Skeletal muscle tissue (tissue), 4 donors: ENCODE results near the gene CDH4. TPM values are rescaled to one million over a fixed set of nuclear protein-coding genes. Genes with fewer than 3 reads are reported as not detected.

ENCODE experiments used
- H3K27ac ChIP-seq: one replicate; pipeline ENCODE4 v1.7.0; 2013; ENCODE audit warnings: mild to moderate bottlenecking, low read depth, low read length, inconsistent platforms
- H3K27me3 ChIP-seq, 3 donors: one replicate each; pipeline ENCODE4 v1.7.0; 2013; ENCODE audit warnings: low read length in 3 of 3; ENCODE audit not compliant: control insufficient read depth in 3 of 3, insufficient read depth in 3 of 3
- H3K36me3 ChIP-seq, 3 donors: one replicate each; pipeline ENCODE4 v1.7.0; 2013; ENCODE audit warnings: low read length in 3 of 3; ENCODE audit not compliant: control insufficient read depth in 3 of 3, insufficient read depth in 3 of 3
- H3K4me1 ChIP-seq, 3 donors: one replicate each; pipeline ENCODE4 v1.7.0; 2013; ENCODE audit warnings: low read length in 3 of 3, mild to moderate bottlenecking in 3 of 3; ENCODE audit not compliant: control insufficient read depth in 3 of 3, insufficient read depth in 3 of 3
- H3K4me3 ChIP-seq, 3 donors: one replicate each; pipeline ENCODE4 v1.7.0; 2013; ENCODE audit warnings: low read length in 3 of 3
- H3K9ac ChIP-seq, 3 donors: one replicate each; pipeline ENCODE4 v1.7.0; 2013; ENCODE audit warnings: low read length in 3 of 3, mild to moderate bottlenecking in 3 of 3, moderate library complexity in 2 of 3, low read depth in 1 of 3
- H3K9me3 ChIP-seq, 3 donors: one replicate each; pipeline ENCODE4 v1.7.0; 2013; ENCODE audit warnings: low read length in 3 of 3; ENCODE audit not compliant: control insufficient read depth in 3 of 3
- total RNA-seq: library from RNA; depleted of rRNA; stranded (reverse); fragments of >200 nt; gene quantifications from one replicate; pipeline ENCODE4 v1.2.3, GENCODE V29; 2014
- donor health status: Osteomylitis.

The CDH4 gene
- total RNA-seq, 1 donor from 2014 or later, result 0.52 TPM

DNA sequence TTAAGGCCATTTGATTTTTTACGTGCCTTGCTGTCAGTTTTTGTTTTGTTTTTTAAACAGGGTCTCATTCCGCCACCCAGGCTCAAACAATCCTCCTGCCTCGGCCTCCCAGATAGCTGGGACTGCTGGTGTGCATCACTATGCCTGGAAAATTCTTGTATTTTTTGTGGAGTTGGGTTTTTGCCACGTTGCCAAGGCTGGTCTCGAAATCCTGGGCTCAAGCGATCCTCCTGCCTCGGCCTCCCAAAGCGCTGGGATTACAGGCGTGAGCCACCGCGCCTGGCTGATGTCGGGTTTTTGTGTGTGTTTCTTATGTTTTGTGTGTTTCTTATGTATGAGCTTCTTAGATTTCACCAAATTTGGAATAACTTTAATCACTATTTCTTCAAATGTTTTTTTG, 708.8 kb downstream of the CDH4 start:
- H3K36me3 ChIP-seq, result no peaks in the 10 kb centered on the region
- H3K27me3 ChIP-seq, result peaks cover 0 to 10% (median 10%) of the 10 kb centered on the region in 3 donors
- no peak overlapping the region for H3K27ac ChIP-seq
- no peaks in the 10 kb centered on the region for H3K4me1 ChIP-seq
- no peak overlapping the region for H3K4me3 ChIP-seq
- no peak overlapping the region for H3K9ac ChIP-seq
- no peaks in the 10 kb centered on the region for H3K9me3 ChIP-seq

- Histone ChIP-seq H3K36me3 (no peaks in the 10 kb centered on the region), H3K4me3 (no peak overlapping the region), H3K27me3 (peaks cover 10 to 16% (median 15%) of the 10 kb centered on the region in 3 donors), H3K4me1 (no peaks in the 10 kb centered on the region), H3K27ac (no peak overlapping the region), H3K9me3 (no peaks in the 10 kb centered on the region), H3K9ac (no peak overlapping the region)
Observed at GRCh38 chr20:61963149-61963548, 711.1 kb downstream of the CDH4 start.

GRCh38 chr20:61963885-61964674, 712.0 kb downstream of the CDH4 start:
- H3K27ac ChIP-seq, result no peak overlapping the region
- no peaks in the 10 kb centered on the region for H3K4me1 ChIP-seq
- no peaks in the 10 kb centered on the region for H3K36me3 ChIP-seq
- no peak overlapping the region for H3K9ac ChIP-seq
- no peaks in the 10 kb centered on the region for H3K9me3 ChIP-seq
- H3K27me3 ChIP-seq, result peaks cover 13 to 16% (median 15%) of the 10 kb centered on the region in 3 donors
- H3K4me3 ChIP-seq, result no peak overlapping the region

- no peaks in the 10 kb centered on the region for H3K36me3 ChIP-seq
- H3K27me3 ChIP-seq, result peaks cover 13 to 16% (median 15%) of the 10 kb centered on the region in 3 donors
- H3K4me3 ChIP-seq, result no peak overlapping the region
- H3K4me1 ChIP-seq, result no peaks in the 10 kb centered on the region
- no peak overlapping the region for H3K27ac ChIP-seq
- H3K9me3 ChIP-seq, result no peaks in the 10 kb centered on the region
- no peak overlapping the region for H3K9ac ChIP-seq
Observed at GRCh38 chr20:61964675-61965605, 712.9 kb downstream of the CDH4 start.

- Histone ChIP-seq H3K27ac (no peak overlapping the region), H3K36me3 (no peaks in the 10 kb centered on the region), H3K9ac (no peak overlapping the region), H3K4me3 (no peak overlapping the region), H3K27me3 (peaks cover 13 to 16% (median 15%) of the 10 kb centered on the region in 3 donors), H3K4me1 (no peaks in the 10 kb centered on the region), H3K9me3 (no peaks in the 10 kb centered on the region)
Observed at GRCh38 chr20:61965606-61966491, 713.8 kb downstream of the CDH4 start.

GRCh38 chr20:61966492-61967244, 714.6 kb downstream of the CDH4 start:
- peaks cover 13 to 16% (median 15%) of the 10 kb centered on the region in 3 donors for H3K27me3 ChIP-seq
- no peaks in the 10 kb centered on the region for H3K9me3 ChIP-seq
- H3K27ac ChIP-seq, result no peak overlapping the region
- H3K36me3 ChIP-seq, result no peaks in the 10 kb centered on the region
- no peak overlapping the region for H3K4me3 ChIP-seq
- H3K9ac ChIP-seq, result no peak overlapping the region
- no peaks in the 10 kb centered on the region for H3K4me1 ChIP-seq

DNA sequence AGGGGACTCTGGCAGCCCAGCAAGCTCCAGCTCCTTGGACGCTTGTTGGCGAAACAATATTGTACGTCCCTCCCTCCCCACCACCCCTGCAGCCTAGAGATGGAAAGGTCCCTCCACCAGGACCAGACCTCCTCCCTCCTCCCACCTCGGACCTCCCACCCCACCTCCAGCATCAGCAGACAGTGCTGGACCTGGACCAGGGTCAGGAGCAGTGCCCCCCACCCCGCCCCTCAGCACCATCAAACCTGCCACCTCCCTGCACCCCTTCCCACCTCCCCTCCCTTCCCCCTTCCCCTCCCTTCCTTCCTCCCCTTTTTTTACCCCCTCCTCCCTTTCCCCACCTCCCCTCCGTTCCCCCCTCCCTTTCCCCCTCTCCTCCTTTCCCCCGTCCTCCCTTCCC, 715.2 kb downstream of the CDH4 start:
- Histone ChIP-seq H3K27ac (no peak overlapping the region), H3K9ac (no peak overlapping the region), H3K36me3 (peaks cover under 1 to 3% (median 2%) of the 10 kb centered on the region in 3 donors), H3K27me3 (peaks cover 13 to 16% (median 15%) of the 10 kb centered on the region in 3 donors), H3K4me3 (no peak overlapping the region), H3K9me3 (no peaks in the 10 kb centered on the region), H3K4me1 (no peaks in the 10 kb centered on the region)

DNA sequence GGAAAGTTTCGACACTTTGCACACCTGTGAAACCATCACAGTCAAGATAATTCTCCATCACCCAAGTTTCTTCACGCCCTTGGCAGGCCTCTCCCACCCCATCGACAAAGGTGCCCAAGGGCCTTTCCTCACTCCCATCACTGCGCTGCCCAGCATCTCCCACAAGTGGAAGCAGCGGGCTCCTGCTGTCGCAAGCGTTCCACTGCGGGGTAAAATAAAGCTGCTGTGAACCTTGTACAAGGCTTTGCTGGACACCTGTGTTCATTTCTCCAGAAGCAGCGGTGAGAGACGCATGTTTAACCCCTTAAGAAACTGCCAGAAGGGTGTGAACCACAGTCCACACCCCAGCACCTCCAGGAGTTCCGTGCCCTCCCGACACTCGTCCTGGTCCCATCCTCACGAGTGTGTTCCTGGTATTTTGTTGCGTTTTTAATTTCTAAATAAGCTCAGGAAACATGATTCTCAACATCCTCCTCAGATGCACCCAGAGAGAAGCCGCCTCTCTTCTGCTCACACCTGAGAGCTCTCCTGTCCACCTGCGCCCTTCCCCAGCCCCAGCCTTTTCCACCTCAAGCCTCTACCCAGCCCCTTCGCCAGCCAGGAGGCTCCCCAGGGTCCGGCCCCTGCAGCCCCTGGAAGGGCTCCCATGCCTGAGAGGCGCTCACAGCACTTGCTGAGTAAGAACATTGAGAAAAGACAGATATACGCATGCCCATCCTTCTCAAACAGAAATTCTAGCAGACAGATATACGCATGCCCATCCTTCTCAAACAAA, 716.2 kb downstream of the CDH4 start:
- Histone ChIP-seq H3K27ac (no peak overlapping the region), H3K9me3 (no peaks in the 10 kb centered on the region), H3K4me3 (no peak overlapping the region), H3K36me3 (peaks cover 10 to 11% (median 11%) of the 10 kb centered on the region in 3 donors), H3K27me3 (peaks cover 13 to 16% (median 15%) of the 10 kb centered on the region in 3 donors), H3K4me1 (no peaks in the 10 kb centered on the region), H3K9ac (no peak overlapping the region)
